A549 treated with DMSO at 1 μM for 4 hours (cell line): ENCODE results near the gene CORO2A. TPM values are rescaled to one million over a fixed set of nuclear protein-coding genes. Genes with fewer than 3 reads are reported as not detected.

Experiments
- total RNA-seq: library from RNA; stranded (reverse); fragments of 200-300 nt; extraction: Qiagen RNA extraction; gene quantifications from 5 replicates; pipeline ENCODE4 v1.2.3, GENCODE V29; 2022; ENCODE audit warnings: low read depth

Gene CORO2A
- total RNA-seq = 0.47 to 1.1 TPM (median 0.65 TPM) in 5 replicates

GRCh38 chr9:98192503-98193335, at the start of gene CORO2A:
TSS of gene CORO2A (minus strand) at chr9:98192637. CDS start at chr9:98157660, 34,977 bp downstream.

GRCh38 chr9:98118640-98119601, 73.5 kb downstream of the CORO2A start, which contains the start of gene TRIM14:
TSS of gene TRIM14 (minus strand) at chr9:98119222. CDS start at chr9:98119188, 34 bp downstream.

Other genes with a start within 250 kb of the CORO2A start
- gene ANP32B, start 209.3 kb downstream of the CORO2A start, total RNA-seq = 279 to 318 TPM (median 297 TPM) in 5 replicates
- gene NANS, start 135.9 kb downstream of the CORO2A start, total RNA-seq = 60.8 to 71.2 TPM (median 68.5 TPM) in 5 replicates
- 10.0 to 14.7 TPM (median 13.6 TPM) in 5 replicates for gene TRIM14, start 73.4 kb downstream of the CORO2A start, total RNA-seq
- gene TBC1D2, start 63.0 kb upstream of the CORO2A start, total RNA-seq = 9.2 to 11.2 TPM (median 10.3 TPM) in 5 replicates